Measurements from ENCODE around the gene DVL2. TPM values are rescaled to one million over a fixed set of nuclear protein-coding genes. Genes with fewer than 3 reads are reported as not detected.
A peak's percentile ranks its signal among the peaks of the same experiment; 100 is the strongest.
"Not testable (repeated sequence)": the region's sequence is repeated elsewhere in the genome, so short reads cannot be mapped to it uniquely, and the experiment has no call there.

DVL2 gene
- total RNA-seq, 1 donor from 2014 or later, result 31.9 TPM

GRCh38 chr17:7204336-7204735 is 30.0 kb downstream of the DVL2 start:
- no peak for DNase-seq (ENCODE audit: low read depth in 2 of 2)

- no peak for DNase-seq (ENCODE audit: low read depth in 2 of 2)
Observed at GRCh38 chr17:7203391-7203790, 30.9 kb downstream of the DVL2 start.

- DNase-seq (ENCODE audit: low read depth in 2 of 2), result no peak
Observed at GRCh38 chr17:7196651-7197401, 37.5 kb downstream of the DVL2 start.

- no peak for DNase-seq (ENCODE audit: low read depth in 2 of 2)
Observed at GRCh38 chr17:7195971-7196370, 38.3 kb downstream of the DVL2 start.

- DNase-seq (ENCODE audit: low read depth in 2 of 2), result no peak
Observed at GRCh38 chr17:7192271-7192937, 41.9 kb downstream of the DVL2 start.

- DNase-seq (ENCODE audit: low read depth in 2 of 2), result peak; percentile 29 to 44
Observed at GRCh38 chr17:7191571-7192270, 42.6 kb downstream of the DVL2 start.

- DNase-seq (ENCODE audit: low read depth in 2 of 2), result no peak
Observed at GRCh38 chr17:7191069-7191468, 43.2 kb downstream of the DVL2 start.

- DNase-seq (ENCODE audit: low read depth in 2 of 2), result no peak
Observed at GRCh38 chr17:7190276-7190917, 43.9 kb downstream of the DVL2 start.

- DNase-seq (ENCODE audit: low read depth in 2 of 2), result peak; percentile 25 to 39
Observed at GRCh38 chr17:7186241-7186640, 48.1 kb downstream of the DVL2 start.

GRCh38 chr17:7184647-7185046 is 49.7 kb downstream of the DVL2 start:
- DNase-seq (ENCODE audit: low read depth in 2 of 2), result no peak

- DNase-seq (ENCODE audit: low read depth in 2 of 2), result no peak
Observed at GRCh38 chr17:7184091-7184488, 50.2 kb downstream of the DVL2 start.

GRCh38 chr17:7183433-7184090 is 50.8 kb downstream of the DVL2 start:
- no peak for DNase-seq (ENCODE audit: low read depth in 2 of 2)

GRCh38 chr17:7182101-7182500 is 52.2 kb downstream of the DVL2 start:
- not testable (repeated sequence) for DNase-seq (ENCODE audit: low read depth in 2 of 2)

- no peak for DNase-seq (ENCODE audit: low read depth in 2 of 2)
Observed at GRCh38 chr17:7179317-7180254, 54.7 kb downstream of the DVL2 start, which contains the start of gene ASGR1. TSS of gene ASGR1 (minus strand) at chr17:7179370. CDS start at chr17:7178563, 807 bp downstream.

GRCh38 chr17:7178973-7179316 is 55.4 kb downstream of the DVL2 start:
- DNase-seq (ENCODE audit: low read depth in 2 of 2), result no peak

- DNase-seq (ENCODE audit: low read depth in 2 of 2), result peak; percentile 48 to 74
Observed at GRCh38 chr17:7177954-7178477, 56.3 kb downstream of the DVL2 start.

GRCh38 chr17:7177191-7177953 is 56.9 kb downstream of the DVL2 start:
- peak; percentile 65 to 77 for DNase-seq (ENCODE audit: low read depth in 2 of 2)

- no peak for DNase-seq (ENCODE audit: low read depth in 2 of 2)
Observed at GRCh38 chr17:7176841-7177190, 57.5 kb downstream of the DVL2 start.

GRCh38 chr17:7176107-7176840 is 58.0 kb downstream of the DVL2 start:
- DNase-seq (ENCODE audit: low read depth in 2 of 2), result no peak

Data from lung microvascular endothelial cell (primary cell).